ENCODE data around the gene PKP3.
"Not testable (repeated sequence)": the region's sequence is repeated elsewhere in the genome, so short reads cannot be mapped to it uniquely, and the experiment has no call there.

The PKP3 gene

GRCh38 chr11:413120-414081 lies 19.4 kb downstream of the PKP3 start:
- no peak for DNase-seq

DNA sequence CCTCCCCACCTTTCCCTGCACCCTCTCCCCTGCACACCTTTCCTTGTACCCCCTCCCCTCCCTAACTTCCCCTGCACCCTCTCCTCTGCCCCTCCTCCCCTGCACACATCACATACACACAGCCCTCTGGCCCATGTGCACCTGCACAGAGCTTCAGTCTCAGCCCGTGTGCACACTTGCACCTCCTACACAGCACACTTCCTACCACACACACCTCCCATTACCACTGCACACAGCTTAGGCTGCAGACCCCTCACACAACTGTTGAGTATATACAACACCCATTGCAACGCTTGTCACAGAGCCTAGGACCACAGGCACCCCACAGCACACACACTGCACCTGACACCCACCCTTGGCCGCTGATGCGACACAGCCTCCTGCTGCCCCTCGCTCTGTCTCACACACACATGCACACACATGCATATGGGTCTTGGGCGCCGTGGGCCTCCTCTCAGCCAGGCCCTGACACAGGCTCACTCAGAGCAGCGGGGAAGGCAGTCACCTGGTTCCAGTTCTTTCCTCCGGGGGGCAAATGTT lies 20.4 kb downstream of the PKP3 start:
- no peak for DNase-seq

DNA sequence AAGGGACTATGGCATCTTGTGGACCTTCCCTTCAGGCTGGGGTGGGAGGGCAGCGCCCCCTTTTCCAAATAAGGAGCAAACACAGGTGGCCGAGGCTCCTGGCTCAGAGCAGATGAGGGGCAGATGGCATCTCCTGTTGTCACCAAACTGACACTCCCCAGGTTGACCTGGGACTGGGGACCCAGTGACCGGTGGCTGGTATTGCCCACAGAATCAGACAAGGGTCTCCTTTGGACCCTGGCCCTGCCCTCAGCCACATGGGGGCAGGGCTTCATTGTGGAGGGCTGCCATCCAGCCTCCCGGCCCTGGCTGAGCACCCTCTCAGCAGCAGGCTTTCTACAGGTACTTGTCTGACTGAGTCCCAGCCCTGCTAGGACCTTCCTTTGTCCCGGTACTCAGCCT lies 21.6 kb downstream of the PKP3 start:
- DNase-seq = no peak

DNA sequence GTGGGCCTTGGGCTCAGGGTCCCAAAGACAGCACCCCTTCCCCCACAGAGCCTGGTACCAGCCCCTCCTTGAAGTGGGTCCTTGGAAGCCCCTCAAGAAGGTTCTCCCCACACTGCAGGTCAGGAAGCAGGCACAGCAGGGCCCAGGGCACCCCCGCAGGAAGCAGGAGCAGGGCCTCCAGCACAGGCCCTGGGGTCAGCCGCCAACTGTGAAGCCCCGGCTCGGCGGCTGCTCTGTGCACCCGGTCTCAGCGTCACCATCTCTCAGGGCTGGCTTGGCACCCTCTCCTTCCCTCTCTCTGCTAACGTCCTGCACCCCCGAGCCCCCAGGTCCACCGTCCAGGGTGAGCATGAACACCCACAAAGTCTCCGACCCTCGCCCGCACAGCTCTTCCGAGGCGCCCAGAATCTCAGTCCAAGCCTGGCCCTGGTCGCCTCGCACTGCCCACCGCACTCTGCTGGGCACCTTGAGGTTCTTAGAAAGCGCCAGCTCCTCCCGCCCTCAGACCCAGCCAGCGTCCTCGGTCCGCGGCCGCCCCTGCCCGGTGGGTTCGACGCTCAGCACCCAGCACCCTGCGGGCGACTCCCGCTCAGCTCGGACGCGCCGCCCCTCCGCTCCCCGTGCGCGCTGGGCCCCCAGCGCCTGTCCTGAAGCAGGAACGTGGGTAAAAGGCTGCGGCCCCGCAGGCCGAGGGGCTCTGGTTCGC lies 22.2 kb downstream of the PKP3 start:
- DNase-seq = no peak

GRCh38 chr11:416757-417621 lies 23.0 kb downstream of the PKP3 start:
- peak; percentile 51 for DNase-seq

DNA sequence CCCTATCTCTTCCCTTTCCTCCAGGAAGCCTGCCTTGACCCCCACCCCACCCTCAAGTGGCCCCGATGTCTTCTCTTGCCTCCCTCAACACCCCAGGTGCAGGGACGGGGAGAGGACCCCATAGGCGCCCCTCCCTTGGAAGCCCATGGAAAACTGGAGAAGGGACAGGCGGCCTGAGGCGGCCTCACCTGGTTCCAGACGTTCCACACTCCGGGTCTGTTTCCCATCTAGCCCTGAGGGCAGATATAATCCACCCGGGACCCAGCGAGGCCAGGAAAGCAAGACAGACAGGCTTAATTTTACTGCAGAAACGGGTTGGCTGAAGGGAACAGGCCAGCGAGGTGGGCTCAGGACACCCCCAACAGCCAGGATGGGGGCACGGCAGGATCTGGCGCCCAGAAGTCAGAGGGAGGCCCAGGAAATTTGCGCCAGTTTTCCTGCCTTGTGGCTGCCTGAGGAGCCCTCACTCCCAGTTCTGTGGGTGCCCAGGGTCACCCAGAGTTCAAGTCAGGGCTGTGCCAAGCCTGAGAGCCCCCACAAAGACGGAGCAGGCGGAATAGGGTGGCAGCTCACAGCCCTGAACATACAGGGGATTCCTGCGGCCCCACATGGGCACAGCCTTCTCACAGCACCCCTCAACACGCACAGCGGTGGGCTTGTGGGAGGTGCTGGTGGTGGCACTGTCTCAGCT lies 23.8 kb downstream of the PKP3 start:
- no peak for DNase-seq

DNA sequence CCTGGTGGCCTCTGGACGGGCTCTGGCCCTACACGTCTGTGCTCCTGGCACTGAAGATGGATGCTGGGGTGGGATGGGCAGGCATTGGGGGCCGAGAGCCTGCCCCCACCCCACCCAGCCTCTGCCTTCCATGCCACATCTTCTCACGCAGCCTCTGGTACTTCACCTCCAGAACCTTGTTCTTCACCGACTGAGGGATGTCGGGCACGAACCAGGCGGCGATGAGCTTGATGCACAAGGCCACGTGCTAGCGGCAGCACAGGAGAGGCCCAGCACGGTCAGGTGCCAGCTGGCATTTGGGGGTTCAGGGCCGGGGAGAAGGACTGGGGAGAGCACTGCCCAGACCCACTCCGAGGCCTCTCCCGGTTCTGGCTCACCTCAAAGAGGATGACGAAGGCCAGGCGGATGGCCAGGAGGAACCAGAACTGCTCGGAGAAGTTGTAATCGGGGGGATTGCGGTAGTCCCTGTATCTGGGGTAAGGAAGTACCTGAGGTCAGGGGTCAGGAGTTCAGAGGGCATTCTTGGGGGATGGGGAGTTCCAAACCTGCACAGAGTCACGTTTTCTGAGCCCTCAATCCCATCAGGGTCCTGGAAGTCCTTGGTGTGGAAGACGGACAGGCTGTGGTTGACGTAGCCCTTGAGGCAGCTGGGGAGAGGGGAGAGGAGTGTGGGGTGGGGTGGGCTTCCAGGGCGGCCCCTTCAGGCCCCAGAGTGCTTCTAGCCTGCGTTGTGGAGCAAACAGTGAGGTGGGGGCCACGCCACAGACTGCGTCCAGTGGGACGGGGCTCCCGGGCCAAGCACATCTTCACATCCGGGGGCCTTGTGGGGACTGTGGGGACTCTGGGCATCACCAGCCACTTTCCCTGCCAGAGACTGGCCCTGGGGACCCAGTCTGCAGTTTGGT lies 24.6 kb downstream of the PKP3 start:
- DNase-seq = no peak

DNA sequence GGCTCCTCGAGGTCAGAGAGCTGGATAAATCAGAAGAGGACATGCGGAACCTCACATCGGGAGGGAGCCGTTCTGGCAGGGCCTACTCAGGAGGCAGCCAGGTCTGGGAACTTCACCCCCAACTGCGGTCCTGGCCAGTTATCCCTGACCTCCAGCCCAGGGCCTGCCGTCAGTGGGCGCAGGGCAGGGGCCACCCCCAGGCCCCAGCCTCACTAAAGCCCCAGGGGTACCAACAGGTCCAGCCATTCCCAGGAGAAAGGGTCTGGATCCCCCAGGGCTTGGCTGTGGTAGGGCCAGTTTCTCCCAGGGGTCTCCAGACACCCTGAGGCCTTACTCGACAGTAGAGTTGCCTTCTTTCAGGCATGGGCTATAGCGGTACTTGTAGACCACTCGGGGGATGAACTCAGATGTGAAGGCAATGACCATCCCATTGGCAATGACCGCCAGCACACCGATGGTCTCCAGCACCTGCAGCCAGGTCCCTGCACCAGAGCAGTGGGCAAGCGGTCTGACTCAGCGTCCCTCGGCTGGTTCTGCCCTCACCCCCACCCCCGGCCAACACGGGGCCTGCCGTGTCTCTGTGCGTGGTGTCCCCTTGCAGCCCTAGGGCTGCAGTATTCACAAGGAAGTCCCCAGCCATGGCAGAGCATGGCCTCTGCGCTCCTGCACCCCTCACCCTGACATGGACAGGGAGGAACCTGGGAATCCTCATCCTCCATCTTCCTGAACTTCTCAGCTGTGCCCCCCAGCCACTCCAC lies 25.4 kb downstream of the PKP3 start:
- DNase-seq = no peak

GRCh38 chr11:420054-420910 lies 26.3 kb downstream of the PKP3 start:
- DNase-seq = no peak

- DNase-seq = no peak
Observed at GRCh38 chr11:420911-421321, 26.9 kb downstream of the PKP3 start.

GRCh38 chr11:422249-422656 lies 28.2 kb downstream of the PKP3 start:
- DNase-seq = no peak

- no peak for DNase-seq
Observed at GRCh38 chr11:424232-424631, 30.2 kb downstream of the PKP3 start.

DNA sequence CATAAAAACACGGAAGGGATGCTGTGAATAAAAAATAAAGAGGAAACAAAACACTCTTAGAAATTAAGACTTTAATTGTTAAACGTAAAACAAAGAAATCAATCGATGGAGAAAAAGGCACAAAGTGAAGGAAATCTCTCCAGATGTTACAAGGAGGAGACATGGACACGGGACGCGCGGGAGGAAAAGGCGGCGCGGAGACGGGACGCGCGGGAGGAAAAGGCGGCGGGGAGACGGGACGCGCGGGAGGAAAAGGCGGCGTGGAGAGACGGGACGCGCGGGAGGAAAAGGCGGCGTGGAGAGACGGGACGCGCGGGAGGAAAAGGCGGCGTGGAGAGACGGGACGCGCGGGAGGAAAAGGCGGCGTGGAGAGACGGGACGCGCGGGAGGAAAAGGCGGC lies 30.8 kb downstream of the PKP3 start:
- DNase-seq = not testable (repeated sequence)

DNA sequence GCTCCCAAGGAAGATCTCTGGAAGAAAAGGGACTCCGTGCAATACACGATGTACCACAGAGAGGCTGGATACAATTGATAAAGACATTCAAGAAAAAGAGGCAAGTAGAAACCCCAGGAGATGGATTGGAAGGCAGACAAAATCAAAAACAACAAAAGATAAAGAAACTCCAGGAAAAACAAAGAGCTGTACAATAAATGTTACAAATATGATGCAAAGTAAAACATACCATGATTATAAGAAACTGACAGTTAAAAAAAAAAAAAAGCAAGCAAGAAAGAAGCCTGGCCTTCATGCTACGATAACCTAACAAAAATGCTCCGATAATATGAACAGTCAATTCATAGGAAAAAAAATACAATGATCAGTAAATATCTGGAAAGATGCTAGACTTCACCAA lies 31.3 kb downstream of the PKP3 start:
- DNase-seq = no peak

DNA sequence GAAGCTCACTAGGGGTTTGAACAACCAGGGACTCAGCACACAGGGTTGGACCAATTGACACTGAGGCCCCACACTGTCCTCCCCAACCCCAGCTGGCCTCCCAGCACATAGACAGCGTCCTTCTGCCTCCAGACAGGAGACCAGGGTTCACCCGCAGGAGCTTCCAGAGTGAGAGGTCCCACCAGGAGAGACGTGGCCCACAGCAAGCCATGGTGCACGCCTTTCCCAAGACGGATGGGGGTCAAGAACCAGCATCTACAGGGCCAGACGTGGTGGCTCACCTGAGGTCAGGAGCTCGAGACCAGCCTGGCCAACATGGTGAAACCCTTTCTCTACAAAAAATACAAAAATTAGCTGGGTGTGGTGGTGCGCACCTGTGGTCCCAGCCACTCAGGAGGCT lies 32.8 kb downstream of the PKP3 start:
- DNase-seq = no peak

- DNase-seq = no peak
Observed at GRCh38 chr11:428295-428694, 34.3 kb downstream of the PKP3 start.

DNA sequence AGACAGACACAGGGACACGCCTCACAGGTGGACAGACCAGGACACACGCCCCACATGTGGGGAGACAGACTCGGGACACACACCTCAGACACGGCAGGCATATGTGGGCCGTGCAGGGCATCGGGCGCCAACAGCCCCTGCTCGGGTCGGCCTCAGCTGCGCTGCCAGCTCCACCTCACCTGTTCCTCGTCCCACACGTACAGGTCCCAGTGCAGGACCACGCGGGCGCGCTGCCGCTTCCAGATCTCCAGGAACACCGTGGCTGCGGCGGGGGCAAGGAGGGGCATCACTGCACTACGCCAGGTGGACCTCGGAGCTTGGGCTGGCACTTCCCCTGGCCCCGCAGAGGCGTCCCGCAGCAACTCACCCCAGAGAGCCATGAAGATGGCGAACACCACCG lies 35.4 kb downstream of the PKP3 start:
- no peak for DNase-seq

GRCh38 chr11:429931-430456 lies 36.0 kb downstream of the PKP3 start:
- DNase-seq = no peak

DNA sequence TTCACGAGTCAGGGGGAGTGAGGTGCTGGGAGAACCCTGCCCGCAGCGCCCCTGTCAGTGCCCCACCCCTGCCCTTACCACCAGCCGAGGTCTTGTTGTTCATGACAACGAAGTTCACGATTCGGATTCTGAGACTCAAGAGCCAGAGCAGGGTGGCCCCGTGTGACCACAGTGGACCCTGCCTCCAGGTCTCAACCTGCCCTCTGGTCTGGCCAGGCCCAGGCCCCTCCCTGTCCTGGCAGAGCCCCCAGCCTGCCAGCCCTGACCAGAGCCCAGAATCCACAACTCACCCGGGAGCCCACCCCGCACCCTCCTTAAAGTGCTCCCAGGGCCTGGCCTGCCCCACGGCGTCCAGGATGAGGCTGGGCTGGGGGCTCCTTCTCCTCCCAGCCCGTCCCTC lies 37.9 kb downstream of the PKP3 start:
- no peak for DNase-seq
